Subcutaneous adipose tissue (tissue), 4 donors: ENCODE measurements around the gene SDHAF3. TPM values are rescaled to one million over a fixed set of nuclear protein-coding genes. Genes with fewer than 3 reads are reported as not detected.

Source experiments
- CTCF ChIP-seq: fragments of 450-650 bp; IDR thresholded peaks from one replicate; pipeline ENCODE4 v1.5.1; 2016; ENCODE audit warnings: low read depth, mild to moderate bottlenecking, control low read depth, antibody characterized with exemption, moderate library complexity
- total RNA-seq, 4 donors: library from RNA; depleted of rRNA; stranded (reverse); fragments of >200 nt; gene quantifications; one replicate each; pipeline ENCODE4 v1.1.0, GENCODE V29; 2016

Gene SDHAF3
- 1 to 10 TPM; 5.7 to 8.2 (median 6.9) TPM for total RNA-seq

GRCh38 chr7:97117372-97118188 lies at the start of gene SDHAF3:
Gene SDHAF3, plus strand, starts transcription at chr7:97117698. Its CDS starts 26 bp downstream, at chr7:97117724.
- TF ChIP-seq CTCF: no peak

GRCh38 chr7:97075928-97076327 lies 41.6 kb upstream of the SDHAF3 start:
- no peak for TF ChIP-seq CTCF

GRCh38 chr7:97078023-97078969 lies 39.2 kb upstream of the SDHAF3 start:
- TF ChIP-seq CTCF: no peak

- TF ChIP-seq CTCF: no peak
Measured at GRCh38 chr7:97079300-97079699, 38.2 kb upstream of the SDHAF3 start.

GRCh38 chr7:97081521-97082300 lies 35.8 kb upstream of the SDHAF3 start:
- TF ChIP-seq CTCF: no peak

- no peak for TF ChIP-seq CTCF
Measured at GRCh38 chr7:97088364-97088763, 29.1 kb upstream of the SDHAF3 start.
